HTR-8/SVneo (cell line): ENCODE data around the gene NDRG4.

ENCODE experiments used
- DNase-seq: peaks from one replicate; pipeline ENCODE4 v3.0.0; 2011; ENCODE audit warnings: low spot score, mixed read lengths; ENCODE audit not compliant: insufficient read length
- FAIRE-seq: peaks from 2 replicates; lab custom pipeline; 2011; peaks lifted over from hg19 to GRCh38; lab: Jason Lieb, UNC

NDRG4 gene

GRCh38 chr16:58533751-58534470 is 34.0 kb downstream of the NDRG4 start:
- FAIRE-seq (peak; percentile 76), DNase-seq (no peak)

GRCh38 chr16:58535100-58535499 is 35.2 kb downstream of the NDRG4 start:
- FAIRE-seq (no peak), DNase-seq (no peak)

DNA sequence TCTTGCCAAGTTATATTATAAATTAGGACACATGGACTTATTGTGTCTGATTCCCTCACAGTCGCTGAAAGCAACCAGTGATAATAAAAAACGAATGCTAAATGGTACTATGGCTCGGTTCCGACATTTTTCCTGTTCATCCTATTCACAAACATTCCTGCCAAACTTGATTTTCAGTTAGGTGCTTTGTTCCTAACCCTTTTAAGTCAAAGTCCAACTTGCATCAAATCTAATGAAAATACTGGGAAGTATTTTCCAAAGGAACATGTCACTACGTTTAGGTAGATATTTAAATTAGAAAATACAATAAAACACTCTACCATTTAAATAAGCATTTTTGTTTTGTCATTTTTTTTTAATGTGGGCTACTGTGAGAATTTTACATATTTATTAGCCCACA is 36.3 kb downstream of the NDRG4 start:
- DNase-seq (no peak), FAIRE-seq (no peak)

DNA sequence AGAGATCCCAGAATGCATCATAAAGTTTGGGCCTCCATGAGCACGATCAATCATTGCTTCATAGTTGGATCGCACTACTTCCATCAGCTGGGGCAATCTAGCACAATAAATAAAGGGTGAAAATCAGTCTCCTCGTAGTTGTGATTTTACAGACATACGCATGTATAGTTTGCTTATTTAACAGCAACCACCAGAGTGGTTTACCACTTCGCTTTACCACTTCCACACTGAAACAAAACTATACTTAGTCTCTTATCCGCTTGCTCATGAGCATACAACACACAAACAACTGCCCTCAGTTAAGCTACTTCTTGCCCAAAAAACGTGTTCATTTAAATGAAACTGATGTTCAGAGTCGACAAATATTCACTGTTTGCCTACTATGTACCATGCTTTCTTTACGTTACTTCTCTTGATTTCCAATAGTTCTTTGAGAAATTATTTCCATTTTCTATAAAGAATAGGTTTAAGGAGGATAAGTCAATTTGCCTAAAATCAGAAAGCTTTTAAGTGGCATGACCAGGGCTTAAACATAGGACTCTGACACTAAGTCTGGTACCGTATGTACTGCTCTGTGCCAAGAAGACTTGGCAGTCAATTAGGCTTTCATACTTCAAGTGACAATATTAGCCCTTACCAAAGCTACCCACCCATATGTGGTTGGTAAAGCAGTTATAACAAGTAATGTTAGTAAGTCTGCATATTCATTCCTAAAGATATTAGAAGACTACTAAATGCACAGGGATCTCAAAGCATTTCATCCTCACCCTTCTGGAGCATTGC is 37.4 kb downstream of the NDRG4 start:
- DNase-seq (no peak), FAIRE-seq (peak; percentile 75)

- DNase-seq (no peak), FAIRE-seq (no peak)
These were observed 41.8 kb downstream of the NDRG4 start for GRCh38 chr16:58541711-58542110.

GRCh38 chr16:58542291-58542690 is 42.3 kb downstream of the NDRG4 start:
- DNase-seq = no peak
- FAIRE-seq = no peak

DNA sequence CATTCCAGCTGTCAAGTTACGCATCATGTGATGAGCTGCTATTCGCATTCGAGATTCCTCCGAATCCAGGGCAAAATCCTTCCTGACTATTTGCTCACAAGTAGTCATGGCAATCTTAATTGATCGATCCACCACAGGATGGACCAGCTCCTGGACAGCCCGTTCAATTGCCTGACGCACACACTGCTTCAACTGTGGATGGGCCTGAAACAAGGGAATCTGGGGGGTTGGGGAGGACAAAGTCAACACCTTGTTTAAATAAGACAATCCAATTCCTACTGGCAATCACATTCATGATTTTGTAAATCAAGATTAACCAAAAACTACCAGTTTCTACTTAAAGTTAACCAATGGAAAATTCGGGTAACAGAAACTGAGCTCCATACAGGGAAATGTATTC is 43.7 kb downstream of the NDRG4 start:
- DNase-seq (no peak), FAIRE-seq (peak; percentile 63)

DNA sequence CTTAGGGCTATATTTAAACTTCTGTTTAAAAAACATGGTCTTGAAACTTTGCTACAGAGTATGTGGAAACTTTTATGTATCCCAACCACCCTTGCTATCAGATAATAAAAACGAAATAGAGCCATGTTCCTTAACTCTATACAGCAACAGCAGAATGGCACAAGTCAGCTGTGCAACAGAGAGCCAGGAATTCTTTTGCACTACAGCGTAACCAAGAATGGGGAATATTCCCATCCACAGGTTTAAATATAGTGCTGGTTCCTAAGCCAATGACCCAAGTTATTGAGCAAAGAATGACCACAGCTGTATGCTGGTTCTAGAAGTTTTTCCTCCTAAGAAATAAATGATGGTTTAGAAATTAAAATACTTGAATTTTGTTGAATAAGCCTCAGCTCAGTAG is 48.4 kb downstream of the NDRG4 start:
- FAIRE-seq (no peak), DNase-seq (no peak)

- FAIRE-seq = no peak
- DNase-seq = no peak
These were observed 51.6 kb downstream of the NDRG4 start for GRCh38 chr16:58551496-58551895.

- FAIRE-seq (peak; percentile 68), DNase-seq (no peak)
These were observed 56.7 kb downstream of the NDRG4 start for GRCh38 chr16:58556678-58557077.
